ENCODE measurements around the gene TLE4.

DNA sequence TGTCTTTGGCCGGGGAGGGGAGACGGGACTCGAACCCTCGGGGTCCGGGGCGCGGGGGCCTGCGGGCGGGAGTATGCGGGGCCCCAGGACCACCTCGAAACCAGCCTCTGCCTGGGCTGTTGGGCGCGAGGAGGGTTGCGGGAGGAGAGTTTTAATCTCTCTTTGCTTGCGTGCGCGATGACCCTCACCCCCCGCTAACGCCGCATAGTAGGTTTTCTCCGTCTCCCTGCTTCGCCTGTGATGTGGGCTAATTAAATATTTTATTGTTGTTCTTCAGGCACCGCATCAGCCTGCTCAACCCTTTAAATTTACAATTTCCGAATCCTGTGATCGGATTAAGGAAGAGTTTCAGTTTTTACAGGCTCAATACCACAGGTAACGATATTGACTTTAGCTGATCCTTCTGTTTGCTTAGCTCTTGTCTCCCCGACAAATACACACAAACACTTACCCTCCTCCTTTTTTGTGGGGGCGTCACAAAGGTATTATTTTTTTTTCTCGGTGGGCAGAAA lies 1.7 kb downstream of the TLE4 start:
- TF ChIP-seq POLR2A (IDR thresholded peaks at IDR 0.05), result no peak
- peak; percentile 61 for TF ChIP-seq POLR2AphosphoS5 (IDR thresholded peaks at IDR 0.05)

All from prostate gland (tissue), 1 donor.